Hematopoietic multipotent progenitor cell treated with erythropoietin and hydrocortisone succinate and interleukin-3 and kit ligand, for 15 days (in vitro differentiated cells): ENCODE results near the gene ABCG1.
"Not testable (repeated sequence)": the region's sequence is repeated elsewhere in the genome, so short reads cannot be mapped to it uniquely, and the experiment has no call there.

Experiments used
- DNase-seq: peaks from one replicate; pipeline ENCODE4 v3.0.0-alpha.2; 2015; ENCODE audit warnings: low spot score

Gene ABCG1

GRCh38 chr21:42218836-42219605 lies at the start of gene ABCG1:
TSS of gene ABCG1 (plus strand) at chr21:42219140. CDS start at chr21:42219263, 123 bp downstream.
- DNase-seq, result no peak

GRCh38 chr21:42169758-42170157 lies 49.2 kb upstream of the ABCG1 start:
- DNase-seq, result no peak

- DNase-seq, result no peak
Observed at GRCh38 chr21:42171091-42172053, 47.6 kb upstream of the ABCG1 start.

GRCh38 chr21:42172596-42173483 lies 46.1 kb upstream of the ABCG1 start:
- DNase-seq, result no peak

GRCh38 chr21:42174173-42174572 lies 44.8 kb upstream of the ABCG1 start:
- no peak for DNase-seq

GRCh38 chr21:42175110-42175710 lies 43.7 kb upstream of the ABCG1 start:
- no peak for DNase-seq

GRCh38 chr21:42176859-42177258 lies 42.1 kb upstream of the ABCG1 start:
- no peak for DNase-seq

- no peak for DNase-seq
Observed at GRCh38 chr21:42179316-42179715, 39.6 kb upstream of the ABCG1 start.

DNA sequence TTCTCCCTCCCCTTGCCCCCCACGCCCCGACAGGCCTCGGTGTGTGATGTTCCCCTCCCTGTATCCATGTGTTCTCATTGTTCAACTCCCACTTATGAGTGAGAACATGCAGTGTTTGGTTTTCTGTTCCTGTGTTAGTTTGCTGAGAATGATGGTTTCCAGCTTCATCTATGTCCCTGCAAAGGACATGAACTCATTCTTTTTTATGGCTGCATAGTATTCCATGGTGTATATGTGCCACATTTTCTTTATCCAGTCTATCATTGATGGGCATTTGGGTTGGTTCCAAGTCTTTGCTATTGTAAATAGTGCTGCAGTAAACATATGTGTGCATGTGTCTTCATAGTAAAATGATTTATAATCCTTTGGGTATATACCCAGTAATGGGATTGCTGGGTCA lies 38.9 kb upstream of the ABCG1 start:
- not testable (repeated sequence) for DNase-seq

DNA sequence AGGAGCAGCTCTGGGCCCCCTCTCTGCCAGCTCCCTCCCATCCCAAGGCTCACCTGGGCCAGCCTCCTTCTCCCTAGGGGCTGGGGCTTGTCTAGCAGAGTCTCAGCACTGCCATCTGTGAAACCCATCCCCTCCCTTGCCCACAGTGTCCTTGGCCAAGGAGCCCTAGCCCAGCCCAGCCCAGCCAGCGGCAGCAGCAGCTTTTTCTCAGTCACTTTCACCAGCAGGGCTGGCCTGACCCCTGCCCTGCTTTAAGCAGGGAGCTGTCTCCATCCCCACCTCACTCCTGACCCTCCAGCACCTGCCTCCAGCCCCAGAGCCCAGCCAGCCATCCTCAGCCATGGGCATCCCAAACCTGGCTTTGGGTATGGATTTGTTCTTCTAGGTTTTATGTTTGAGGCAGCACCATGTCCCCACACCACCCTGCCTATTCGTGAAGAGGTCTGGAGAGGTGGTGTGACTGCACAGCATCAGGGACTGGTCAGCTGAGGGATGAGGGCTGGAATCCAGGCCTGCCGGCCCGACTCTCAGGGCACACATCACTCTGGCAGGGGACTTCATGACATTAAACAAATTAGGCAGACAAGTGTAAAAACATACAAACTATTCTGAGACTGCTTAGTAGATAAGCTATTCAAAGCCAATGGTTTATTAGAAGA lies 36.1 kb upstream of the ABCG1 start:
- DNase-seq, result no peak

DNA sequence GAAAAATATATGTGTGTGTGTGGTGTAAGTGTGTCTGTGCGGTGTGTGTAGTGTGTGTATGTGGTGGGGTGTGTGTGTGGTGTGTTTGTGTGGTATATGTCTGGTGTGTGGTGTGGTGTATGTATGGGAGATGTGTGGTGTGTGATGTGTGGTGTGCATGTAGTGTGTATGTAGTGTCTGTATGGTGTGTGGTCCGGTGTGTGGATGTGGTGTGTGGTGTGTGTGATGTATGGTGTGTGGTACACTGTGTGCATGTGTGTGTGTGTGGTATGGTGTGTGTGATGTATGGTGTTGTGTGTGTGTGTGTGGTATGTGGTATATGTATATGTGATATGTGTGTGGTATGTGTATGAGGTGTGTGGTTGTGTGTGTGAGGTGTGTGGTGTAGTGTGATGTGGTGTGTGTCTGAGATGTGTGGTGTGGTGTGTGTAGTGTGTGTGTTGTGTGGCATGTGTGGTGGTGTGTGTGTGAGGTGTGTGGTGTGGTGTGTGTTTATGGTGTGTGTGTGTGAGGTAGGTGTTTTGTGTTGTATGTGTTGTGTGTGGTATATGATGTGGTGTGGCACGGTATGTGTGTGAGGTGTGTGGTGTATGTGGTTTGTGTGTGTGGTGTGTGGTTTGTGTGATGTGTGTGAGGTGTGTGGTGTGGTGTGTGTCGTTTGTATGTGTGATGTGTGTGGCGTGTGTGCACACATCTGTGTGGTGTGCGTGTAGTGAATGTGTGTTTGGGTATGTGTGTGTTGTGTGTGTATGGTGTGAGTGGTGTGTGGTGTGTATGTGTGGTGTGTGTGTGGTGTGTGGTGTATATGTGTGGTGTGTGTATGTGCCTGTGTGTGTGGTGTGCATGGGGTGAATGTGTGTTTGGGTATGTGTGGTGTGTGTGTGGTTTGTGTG lies 35.3 kb upstream of the ABCG1 start:
- DNase-seq, result no peak

- no peak for DNase-seq
Observed at GRCh38 chr21:42186591-42186990, 32.3 kb upstream of the ABCG1 start.

- DNase-seq, result no peak
Observed at GRCh38 chr21:42187976-42188653, 30.8 kb upstream of the ABCG1 start.

DNA sequence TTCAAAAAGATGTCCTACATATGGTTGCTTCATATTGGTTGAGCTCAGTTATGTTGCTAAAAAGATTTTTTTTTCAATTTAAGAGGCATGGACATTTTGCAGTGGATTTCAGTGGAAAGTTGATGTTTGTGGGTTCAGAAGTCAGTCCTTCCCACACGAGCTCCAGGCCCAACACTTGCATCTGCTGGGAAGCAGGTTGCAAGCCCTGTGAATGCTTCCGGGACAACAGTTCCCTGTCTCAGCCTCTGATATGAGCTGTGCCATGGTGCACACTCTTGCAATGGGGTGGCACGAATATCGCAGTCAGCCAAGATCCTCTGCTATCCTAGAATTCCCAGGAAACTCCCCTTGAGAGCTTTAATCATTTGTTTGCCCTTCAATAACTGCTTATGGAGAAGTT lies 30.3 kb upstream of the ABCG1 start:
- no peak for DNase-seq

- DNase-seq, result no peak
Observed at GRCh38 chr21:42189431-42189830, 29.5 kb upstream of the ABCG1 start.

DNA sequence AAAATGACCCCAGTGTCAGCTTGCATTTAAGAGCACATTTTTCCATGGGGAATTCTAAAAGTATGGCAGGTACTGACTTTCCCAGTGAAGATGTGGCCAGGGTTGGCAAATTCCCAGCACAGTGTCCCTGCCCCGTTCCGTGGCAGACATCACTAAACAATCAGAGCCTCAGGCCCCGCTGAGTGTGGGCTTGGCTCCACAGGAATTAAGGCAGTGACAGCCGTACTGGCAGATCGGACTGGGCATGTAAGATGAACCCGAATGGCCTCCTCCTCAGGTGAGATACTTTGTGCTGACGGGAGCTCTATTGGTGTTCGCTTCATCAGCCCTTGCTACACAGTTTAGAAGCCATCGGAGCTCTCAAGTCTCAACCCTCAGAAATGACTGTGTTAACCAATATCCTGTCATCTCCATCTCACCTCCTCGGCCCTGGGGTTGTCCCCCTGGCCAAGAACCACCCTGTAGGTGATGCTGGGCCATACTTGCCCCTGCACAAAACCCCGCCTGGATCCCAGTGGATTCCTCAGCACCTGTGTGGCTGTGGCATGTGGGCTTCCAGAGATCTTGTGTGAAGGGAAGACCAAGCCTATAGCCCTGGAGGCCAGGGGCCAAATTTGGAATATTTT lies 29.0 kb upstream of the ABCG1 start:
- no peak for DNase-seq

DNA sequence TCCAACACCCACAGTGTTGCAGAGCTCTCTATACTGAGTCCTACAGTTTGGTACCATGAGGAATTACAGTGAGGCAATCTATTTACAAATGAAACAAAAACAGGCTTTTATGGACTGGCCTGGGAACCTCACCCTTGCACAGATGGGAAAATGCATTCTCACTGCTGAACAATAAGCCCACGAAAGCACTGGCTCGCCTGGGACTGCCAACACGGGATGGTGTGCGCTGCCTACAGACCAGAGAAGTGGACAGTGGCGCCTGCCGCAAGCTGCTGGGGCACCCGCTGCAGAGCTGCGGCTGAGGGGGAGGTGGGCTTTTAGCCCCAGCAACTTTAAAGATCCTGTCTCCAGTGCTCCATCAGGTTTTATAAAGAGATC lies 28.5 kb upstream of the ABCG1 start:
- DNase-seq, result no peak

DNA sequence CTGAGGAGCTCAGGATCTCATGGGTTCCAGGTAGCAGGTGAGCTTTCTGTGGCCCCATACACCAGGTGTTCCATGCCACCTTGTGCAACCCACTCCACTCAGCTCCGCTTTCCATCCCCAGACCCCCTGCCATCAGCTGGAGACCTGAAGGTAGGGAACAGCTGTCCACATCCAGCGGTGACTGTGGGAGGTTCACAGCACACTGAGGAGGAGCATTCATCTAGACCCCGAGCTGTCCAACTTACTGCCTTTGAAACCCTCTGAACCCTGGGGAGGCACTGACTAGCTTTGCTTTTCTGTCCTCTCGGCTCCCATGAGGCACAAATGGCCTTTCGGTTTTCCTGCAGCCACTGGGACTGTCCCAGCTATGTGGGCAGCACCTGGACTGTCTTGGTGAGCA lies 27.9 kb upstream of the ABCG1 start:
- DNase-seq, result no peak
